H1 (cell line): Measurements from ENCODE around the gene GALNT9. TPM values are rescaled to one million over a fixed set of nuclear protein-coding genes. Genes with fewer than 3 reads are reported as not detected.

Source experiments
- CTCF ChIA-PET: fragments of 300-600 bp; sonication (Branson Sonifier 250); formaldehyde crosslinking; loops from one replicate; lab custom pipeline; 2021; ENCODE audit not compliant: partially characterized antibody; lab: Charles Lee
- POLR2A ChIA-PET: fragments of 300-600 bp; sonication (Branson Sonifier 250); formaldehyde crosslinking; loops from one replicate; lab custom pipeline; 2021; ENCODE audit warnings: inconsistent platforms; ENCODE audit not compliant: partially characterized antibody; lab: Charles Lee
- DNase-seq, 2 experiments: peaks; one replicate each; pipeline versions ENCODE4 v3.0.0 to v3.0.0-alpha.2; 2010 to 2022; ENCODE audit warnings: low spot score in 2 of 2, low read depth in 1 of 2, mixed read lengths in 1 of 2
- FAIRE-seq: peaks from 2 replicates; lab custom pipeline; 2011; peaks lifted over from hg19 to GRCh38; lab: Jason Lieb, UNC
- H2AFZ ChIP-seq: 2 replicates; pipeline ENCODE4 v1.8.1; 2012; ENCODE audit warnings: low read length, inconsistent platforms
- H2AK5ac ChIP-seq: 2 replicates; pipeline ENCODE4 v1.6.1; 2013; ENCODE audit warnings: low read depth, low read length
- H2BK120ac ChIP-seq: replicated peaks from 2 replicates; pipeline ENCODE3; 2013; ENCODE audit warnings: low read depth, low read length, inconsistent platforms
- H2BK12ac ChIP-seq: 2 replicates; pipeline ENCODE4 v1.6.1; 2013; ENCODE audit warnings: low read depth, low read length
- H2BK15ac ChIP-seq: 2 replicates; pipeline ENCODE4 v1.6.1; 2013; ENCODE audit warnings: low read length
- H2BK20ac ChIP-seq: 2 replicates; pipeline ENCODE4 v1.6.1; 2013; ENCODE audit warnings: low read length
- H2BK5ac ChIP-seq: 2 replicates; pipeline ENCODE4 v1.6.1; 2013; ENCODE audit warnings: low read depth, low read length
- H3K14ac ChIP-seq: 2 replicates; pipeline ENCODE4 v1.6.1; 2013; ENCODE audit warnings: inconsistent platforms; ENCODE audit not compliant: insufficient read length
- H3K18ac ChIP-seq: 2 replicates; pipeline ENCODE4 v1.6.1; 2013; ENCODE audit warnings: low read length; ENCODE audit errors: extremely low read depth
- H3K23ac ChIP-seq: 2 replicates; pipeline ENCODE4 v1.6.1; 2013; ENCODE audit warnings: inconsistent platforms; ENCODE audit not compliant: insufficient read length
- H3K23me2 ChIP-seq: 2 replicates; pipeline ENCODE4 v1.6.1; 2013; ENCODE audit warnings: low read depth, low read length
- H3K27ac ChIP-seq: 2 replicates; pipeline ENCODE4 v1.6.1; 2011; ENCODE audit warnings: low read depth, low read length, inconsistent platforms
- H3K27me3 ChIP-seq, 4 experiments: replicated peaks in 1 of 4; 1 replicate in 1 of 4; 2 replicates in 3 of 4; pipeline versions ENCODE4 v1.6.1 to v1.8.1; 2011 to 2013; ENCODE audit warnings: low read length in 3 of 4, mild to moderate bottlenecking in 3 of 4, inconsistent platforms in 2 of 4, mixed read lengths in 2 of 4, moderate library complexity in 1 of 4; ENCODE audit not compliant: control insufficient read depth in 3 of 4, insufficient read depth in 3 of 4; ENCODE audit errors: extremely low read depth in 1 of 4
- H3K36me3 ChIP-seq, 4 experiments: 2 replicates each; pipeline versions ENCODE4 v1.6.1 to v1.8.1; 2011 to 2013; ENCODE audit warnings: mild to moderate bottlenecking in 4 of 4, low read length in 3 of 4, moderate library complexity in 2 of 4, control low read depth in 1 of 4, inconsistent platforms in 1 of 4; ENCODE audit not compliant: insufficient read depth in 4 of 4, control insufficient read depth in 2 of 4
- H3K4ac ChIP-seq: replicated peaks from 2 replicates; pipeline ENCODE3; 2013; ENCODE audit warnings: low read length, low read depth, mixed read lengths, inconsistent platforms; ENCODE audit not compliant: insufficient read length
- H3K4me1 ChIP-seq, 4 experiments: replicated peaks in 1 of 4; 1 replicate in 1 of 4; 2 replicates in 3 of 4; pipeline versions ENCODE4 v1.6.1 to v1.8.1; 2011 to 2013; ENCODE audit warnings: low read length in 3 of 4, inconsistent platforms in 2 of 4, mixed read lengths in 1 of 4; ENCODE audit not compliant: insufficient read depth in 4 of 4, control insufficient read depth in 3 of 4
- H3K4me2 ChIP-seq, 2 experiments: 2 replicates each; pipeline versions ENCODE4 v1.6.1 to v1.8.1; 2011 to 2013; ENCODE audit warnings: low read depth in 2 of 2, low read length in 2 of 2, control low read depth in 1 of 2, inconsistent platforms in 1 of 2, mild to moderate bottlenecking in 1 of 2; ENCODE audit not compliant: insufficient read depth in 1 of 2
- H3K4me3 ChIP-seq, 4 experiments: fragments of 200-600, 300-600 bp in 1 of 4; sonication (generic), shearing (Covaris generic), sonication (Bioruptor Twin) in 1 of 4; 2 replicates each; pipeline versions ENCODE4 v1.5.1 to v1.8.1; 2011 to 2016; ENCODE audit warnings: low read length in 4 of 4, low read depth in 3 of 4, control low read depth in 2 of 4, inconsistent platforms in 2 of 4, mild to moderate bottlenecking in 2 of 4, mixed read lengths in 1 of 4, moderate library complexity in 1 of 4; ENCODE audit not compliant: insufficient read depth in 2 of 4; ENCODE audit errors: extremely low read depth in 1 of 4
- H3K56ac ChIP-seq: replicated peaks from 2 replicates; pipeline ENCODE3; 2013; ENCODE audit warnings: low read depth, mild to moderate bottlenecking, mixed read lengths, low read length, inconsistent platforms; ENCODE audit not compliant: insufficient read length
- H3K79me1 ChIP-seq: 2 replicates; pipeline ENCODE4 v1.6.1; 2013; ENCODE audit warnings: low read depth, low read length, control low read depth
- H3K79me2 ChIP-seq, 2 experiments: 2 replicates each; pipeline versions ENCODE4 v1.6.1 to v1.8.1; 2012 to 2013; ENCODE audit warnings: low read length in 2 of 2, mild to moderate bottlenecking in 2 of 2, inconsistent platforms in 1 of 2; ENCODE audit not compliant: insufficient read depth in 2 of 2, control insufficient read depth in 1 of 2
- H3K9ac ChIP-seq, 4 experiments: replicated peaks in 1 of 4; 1 replicate in 1 of 4; 2 replicates in 3 of 4; pipeline versions ENCODE4 v1.6.1 to v1.8.1; 2011 to 2013; ENCODE audit warnings: low read depth in 3 of 4, low read length in 3 of 4, control low read depth in 2 of 4, mild to moderate bottlenecking in 2 of 4, moderate library complexity in 2 of 4, inconsistent platforms in 1 of 4; ENCODE audit errors: extremely low read depth in 1 of 4
- H3K9me3 ChIP-seq, 2 experiments: 2 replicates each; pipeline versions ENCODE4 v1.6.1 to v1.8.1; 2012 to 2013; ENCODE audit warnings: mild to moderate bottlenecking in 2 of 2, moderate library complexity in 2 of 2, control low read depth in 1 of 2, inconsistent platforms in 1 of 2, low read depth in 1 of 2, low read length in 1 of 2, mixed read lengths in 1 of 2; ENCODE audit not compliant: insufficient read depth in 2 of 2
- H4K20me1 ChIP-seq, 2 experiments: replicated peaks in 1 of 2; 2 replicates each; pipeline versions ENCODE3 to v1.8.1; 2011 to 2013; ENCODE audit warnings: inconsistent platforms in 2 of 2, low read length in 2 of 2, mild to moderate bottlenecking in 1 of 2; ENCODE audit not compliant: insufficient read depth in 2 of 2, control insufficient read depth in 1 of 2
- H4K5ac ChIP-seq: 2 replicates; pipeline ENCODE4 v1.6.1; 2013; ENCODE audit warnings: low read length, low read depth, mixed read lengths, inconsistent platforms; ENCODE audit not compliant: insufficient read length
- H4K8ac ChIP-seq: 2 replicates; pipeline ENCODE4 v1.8.0; 2013; ENCODE audit warnings: mild to moderate bottlenecking, moderate library complexity, low read length, inconsistent platforms; ENCODE audit not compliant: insufficient read depth; ENCODE audit errors: extremely low read depth
- H4K91ac ChIP-seq: replicated peaks from 2 replicates; pipeline ENCODE3; 2013; ENCODE audit warnings: low read length, mixed read lengths, inconsistent platforms; ENCODE audit not compliant: insufficient read length
- BACH1 ChIP-seq: IDR thresholded peaks from 2 replicates; pipeline ENCODE4 v1.6.1; 2012; ENCODE audit warnings: low read length, improper control_type of control experiment
- CTCF ChIP-seq, 3 experiments: IDR thresholded peaks; 1 replicate in 2 of 3; 2 replicates in 1 of 3; pipeline versions ENCODE4 v1.5.1 to v1.6.1; 2011; ENCODE audit warnings: low read length in 3 of 3, mild to moderate bottlenecking in 3 of 3, inconsistent platforms in 2 of 3, low read depth in 1 of 3, moderate library complexity in 1 of 3; ENCODE audit not compliant: insufficient read depth in 1 of 3; ENCODE audit errors: control extremely low read depth in 1 of 3
- ZNF274 ChIP-seq: IDR thresholded peaks from 2 replicates; pipeline ENCODE4 v1.7.0; 2012; ENCODE audit warnings: low read length, borderline replicate concordance; ENCODE audit errors: extremely low read depth
- WGBS, 2 experiments: shearing (Covaris generic) in 1 of 2; methylation state at CpG; one replicate each; pipeline versions ENCODE4 v1.1.6 to v1.1.7; 2013 to 2015; ENCODE audit warnings: low lambda C conversion rate in 2 of 2, mixed read lengths in 2 of 2, inconsistent platforms in 1 of 2, low coverage in 1 of 2, missing lambda C conversion rate in 1 of 2; ENCODE audit not compliant: insufficient replicate concordance in 2 of 2, insufficient coverage in 1 of 2, insufficient read length in 1 of 2; ENCODE audit errors: extremely low coverage in 1 of 2, missing lambda C conversion rate in 1 of 2; 5-methylcytosine and 5-hydroxymethylcytosine counted together
- polyA plus RNA-seq, 7 experiments: library from polyadenylated mRNA; depleted of rRNA in 3 of 7; stranded (reverse) in 5 of 7; unstranded in 2 of 7; fragments of >200 nt in 5 of 7; fragments of 200-250 nt in 2 of 7; gene quantifications; 1 replicate in 5 of 7; 2 replicates in 1 of 7; 4 replicates in 1 of 7; pipeline versions ENCODE4 v1.2.1 to v1.2.3, GENCODE V29; 2011 to 2013; ENCODE audit warnings: missing spikeins in 2 of 7, mixed read lengths in 2 of 7
- total RNA-seq: library from RNA; stranded (reverse); fragmentation: NEBNext Ultra II Directional; extraction: Animal tissue kit (Norgen Biotek cat#: 25700); gene quantifications from 2 replicates; pipeline ENCODE4 v1.2.1, GENCODE V29; 2021

GALNT9 gene
- total and polyA plus RNA-seq, 2 of the 8 experiments (the other 6 are each of a cell fraction or from before 2014, with no cell fraction given) = 2.0 to 3.6 TPM

- ChIA-PET POLR2A (no interaction called here), CTCF (no interaction called here)
- FAIRE-seq (no peak), DNase-seq (no peak)
- H3K9ac ChIP-seq = no peak overlapping the region
- peaks cover 13% of the 10 kb centered on the region; the same call in 1 of the 2 replicates for H3K23me2 ChIP-seq
- H3K56ac ChIP-seq = no peak overlapping the region
- H4K20me1 ChIP-seq = peaks cover 0 to 2% of the 10 kb centered on the region in 2 experiments
- H3K36me3 ChIP-seq = no peaks in the 10 kb centered on the region
- H4K91ac ChIP-seq = no peak overlapping the region
- no peak overlapping the region for H4K5ac ChIP-seq
- peaks cover 0 to 13% of the 10 kb centered on the region in 2 experiments; a peak in 2 of 4 replicates for H3K9me3 ChIP-seq
- H4K8ac ChIP-seq = peak overlapping the region; percentile 51; the same call in 1 of the 2 replicates
- H3K4me1 ChIP-seq = no peaks in the 10 kb centered on the region
- H3K27ac ChIP-seq = no peak overlapping the region
- no peak overlapping the region for H3K4me2 ChIP-seq
- no peaks in the 10 kb centered on the region for H3K79me2 ChIP-seq
- peaks cover 0 to 9% (median 2%) of the 10 kb centered on the region in 4 experiments; a peak in 3 of 7 replicates for H3K27me3 ChIP-seq
- H2BK5ac ChIP-seq = no peak overlapping the region
- no peaks in the 10 kb centered on the region for H3K79me1 ChIP-seq
- no peak overlapping the region for H2AK5ac ChIP-seq
- no peak overlapping the region for H3K14ac ChIP-seq
- no peak overlapping the region for H3K4ac ChIP-seq
- H2BK15ac ChIP-seq = no peak overlapping the region
- no peak overlapping the region for H2BK12ac ChIP-seq
- H2AFZ ChIP-seq = no peak overlapping the region
- 91% methylated on average over 24 of the region's 31 CpGs; no CpG with 5 or more reads in 1 of the 2 experiments for WGBS, 2 experiments
- no peak overlapping the region for H3K18ac ChIP-seq
- no peak overlapping the region for H3K4me3 ChIP-seq
- no peak overlapping the region for H3K23ac ChIP-seq
- H2BK20ac ChIP-seq = no peak overlapping the region
- no peak overlapping the region for H2BK120ac ChIP-seq
- TF ChIP-seq CTCF (IDR thresholded peaks at IDR 0.05; ENCODE audit: control extremely low read depth in 1 of 3, insufficient read depth in 1 of 3, low read depth in 1 of 3, low read length in 3 of 3) = no peak
- no peak for TF ChIP-seq BACH1
- TF ChIP-seq ZNF274 = no peak
Observed at GRCh38 chr12:132308853-132309595, 20.4 kb downstream of the GALNT9 start.
